Measurements from ENCODE around the gene MRPS31. TPM values are rescaled to one million over a fixed set of nuclear protein-coding genes. Genes with fewer than 3 reads are reported as not detected.
A peak's percentile ranks its signal among the peaks of the same experiment; 100 is the strongest.
"Not testable (repeated sequence)": the region's sequence is repeated elsewhere in the genome, so short reads cannot be mapped to it uniquely, and the experiment has no call there.

Gene MRPS31
- total RNA-seq, 1 experiment from 2014 or later, result 22.8 TPM

DNA sequence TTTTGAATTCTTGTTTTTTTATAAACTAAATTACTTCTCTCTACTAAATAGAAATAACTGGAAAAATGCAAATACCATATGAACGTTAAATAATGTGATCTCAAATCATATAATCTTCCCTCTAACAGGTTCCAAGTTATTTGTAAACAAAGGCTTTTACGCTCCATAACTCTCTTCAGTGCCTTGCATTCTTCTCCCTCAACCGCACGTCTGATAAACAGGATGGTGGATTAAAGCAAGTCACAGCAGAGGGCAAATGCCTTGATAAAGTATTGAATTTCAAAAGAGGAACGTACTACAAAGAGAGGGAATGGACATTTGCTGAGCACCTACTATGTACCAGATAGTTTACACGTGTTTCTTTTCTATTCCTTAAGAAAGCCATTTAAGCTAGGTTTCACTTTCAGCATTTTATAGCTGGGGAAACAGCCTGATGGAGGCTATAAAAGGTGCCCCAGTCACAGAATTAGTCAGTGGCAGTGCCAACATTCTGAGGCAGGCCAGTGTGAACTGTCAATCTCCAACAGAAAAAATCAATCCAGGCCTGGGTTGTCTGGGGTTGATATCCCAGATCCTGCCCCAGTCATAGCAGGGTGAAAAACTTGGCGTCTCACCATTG lies 15.8 kb downstream of the MRPS31 start:
- TF ChIP-seq ZNF274 (IDR thresholded peaks at IDR 0.05; ENCODE audit: low read depth, low read length) (no peak), POLR2A (IDR thresholded peaks at IDR 0.05; ENCODE audit: borderline replicate concordance, extremely low read depth, insufficient read depth, insufficient read length) (no peak), SIN3A (IDR thresholded peaks at IDR 0.05; ENCODE audit: low read depth) (no peak), CEBPB (IDR thresholded peaks at IDR 0.05; ENCODE audit: low read depth) (no peak)
- CTCF ChIA-PET, result no interaction called here
- RAD21 ChIA-PET (ENCODE audit: low non-redundant PET in 1 of 2, low total read pairs in 2 of 2, uncharacterized antibody in 2 of 2, unreplicated experiment in 2 of 2), result no interaction called here

DNA sequence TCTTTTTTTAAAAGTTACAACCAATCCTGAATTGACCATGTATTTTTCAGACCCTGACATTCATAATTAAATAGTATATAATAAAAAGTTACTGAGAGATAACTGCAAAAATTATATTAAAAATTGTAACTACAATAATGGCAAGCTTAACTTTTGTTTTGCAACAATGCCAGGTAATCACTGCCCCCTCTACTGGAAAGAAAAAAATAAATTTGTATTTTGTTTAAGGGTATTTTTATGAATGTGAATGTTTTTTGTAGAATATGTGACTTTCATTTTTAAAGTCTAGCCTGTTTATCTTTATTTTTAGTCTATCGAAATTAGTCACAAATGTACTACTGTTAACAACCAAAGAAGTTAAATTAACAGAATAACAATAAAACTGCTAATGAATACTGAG lies 21.7 kb downstream of the MRPS31 start:
- Histone ChIP-seq H3K4me2 (ENCODE audit: low read length) (no peak overlapping the region), H3K4me3 (replicated peaks in 1 of 2; ENCODE audit: low read depth in 1 of 2, low read length in 2 of 2) (no peak overlapping the region), H3K79me2 (ENCODE audit: insufficient read depth, low read length) (no peaks in the 10 kb centered on the region), H3K9me2 (ENCODE audit: insufficient read depth) (no peaks in the 10 kb centered on the region), H3K9ac (ENCODE audit: low read length) (no peak overlapping the region), H3K27me3 (ENCODE audit: insufficient read depth, low read length) (no peaks in the 10 kb centered on the region), H2AFZ (ENCODE audit: low read depth, low read length, poor library complexity, severe bottlenecking) (no peak overlapping the region), H4K20me1 (ENCODE audit: insufficient read depth) (no peaks in the 10 kb centered on the region), H3K4me1 (ENCODE audit: control insufficient read depth in 1 of 2, insufficient read depth in 2 of 2, low read length in 2 of 2) (no peaks in the 10 kb centered on the region), H3K36me3 (ENCODE audit: control insufficient read depth in 1 of 2, insufficient read depth in 2 of 2, low read length in 2 of 2) (peaks cover 0 to 10% of the 10 kb centered on the region in 2 experiments; a peak in 1 of 4 replicates), H3K27ac (ENCODE audit: low read depth, low read length) (no peak overlapping the region), H3K9me3 (ENCODE audit: control insufficient read depth in 1 of 2, insufficient read depth in 1 of 2, low read depth in 1 of 2, low read length in 2 of 2) (no peaks in the 10 kb centered on the region)
- ATAC-seq (no peak), DNase-seq (ENCODE audit: low read depth, low spot score) (no peak)
- POLR2A ChIA-PET, result no interaction called here
- intact Hi-C loops (cut with micrococcal nuclease), result no loop called here
- RAD21 ChIA-PET (ENCODE audit: low non-redundant PET in 1 of 2, low total read pairs in 2 of 2, uncharacterized antibody in 2 of 2, unreplicated experiment in 2 of 2), result no interaction called here
- no TSS peak for BruUV-seq (replicated peaks)
- CTCF ChIA-PET, result interaction anchor here (0.6 kb wide), 1 partner anchor 1561 kb away, joined by 3 read pairs; no protein-coding TSS in a partner anchor
- TF ChIP-seq, protein P1, sequence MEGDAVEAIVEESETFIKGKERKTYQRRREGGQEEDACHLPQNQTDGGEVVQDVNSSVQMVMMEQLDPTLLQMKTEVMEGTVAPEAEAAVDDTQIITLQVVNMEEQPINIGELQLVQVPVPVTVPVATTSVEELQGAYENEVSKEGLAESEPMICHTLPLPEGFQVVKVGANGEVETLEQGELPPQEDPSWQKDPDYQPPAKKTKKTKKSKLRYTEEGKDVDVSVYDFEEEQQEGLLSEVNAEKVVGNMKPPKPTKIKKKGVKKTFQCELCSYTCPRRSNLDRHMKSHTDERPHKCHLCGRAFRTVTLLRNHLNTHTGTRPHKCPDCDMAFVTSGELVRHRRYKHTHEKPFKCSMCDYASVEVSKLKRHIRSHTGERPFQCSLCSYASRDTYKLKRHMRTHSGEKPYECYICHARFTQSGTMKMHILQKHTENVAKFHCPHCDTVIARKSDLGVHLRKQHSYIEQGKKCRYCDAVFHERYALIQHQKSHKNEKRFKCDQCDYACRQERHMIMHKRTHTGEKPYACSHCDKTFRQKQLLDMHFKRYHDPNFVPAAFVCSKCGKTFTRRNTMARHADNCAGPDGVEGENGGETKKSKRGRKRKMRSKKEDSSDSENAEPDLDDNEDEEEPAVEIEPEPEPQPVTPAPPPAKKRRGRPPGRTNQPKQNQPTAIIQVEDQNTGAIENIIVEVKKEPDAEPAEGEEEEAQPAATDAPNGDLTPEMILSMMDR (IDR thresholded peaks at IDR 0.05 in 2 of 3, conservative IDR thresholded peaks at IDR 0.05 in 1 of 3; ENCODE audit: borderline replicate concordance in 1 of 3, insufficient read depth in 1 of 3, low read depth in 2 of 3, low read length in 2 of 3), result peak in 2 of 3 experiments; percentile 11 to 37; a peak in 3 of 6 replicates
- TF ChIP-seq SIN3A (IDR thresholded peaks at IDR 0.05; ENCODE audit: low read depth), result no peak

More for the DNA sequence above, 15.8 kb downstream of the MRPS31 start:
- H3K36me3 ChIP-seq (ENCODE audit: control insufficient read depth in 1 of 2, insufficient read depth in 2 of 2, low read length in 2 of 2), result peaks cover 18 to 25% of the 10 kb centered on the region in 2 experiments
- no peak for ATAC-seq
- intact Hi-C loops (cut with micrococcal nuclease), result no loop called here
- H3K27ac ChIP-seq (ENCODE audit: low read depth, low read length), result no peak overlapping the region
- no peak overlapping the region for H3K9ac ChIP-seq (ENCODE audit: low read length)
- BruUV-seq (replicated peaks), result no TSS peak
- no peak for DNase-seq (ENCODE audit: low read depth, low spot score)
- H4K20me1 ChIP-seq (ENCODE audit: insufficient read depth), result no peaks in the 10 kb centered on the region
- no peaks in the 10 kb centered on the region for H3K9me3 ChIP-seq (ENCODE audit: control insufficient read depth in 1 of 2, insufficient read depth in 1 of 2, low read depth in 1 of 2, low read length in 2 of 2)
- POLR2A ChIA-PET, result no interaction called here
- H3K4me3 ChIP-seq (replicated peaks in 1 of 2; ENCODE audit: low read depth in 1 of 2, low read length in 2 of 2), result no peak overlapping the region
- no peaks in the 10 kb centered on the region for H3K4me1 ChIP-seq (ENCODE audit: control insufficient read depth in 1 of 2, insufficient read depth in 2 of 2, low read length in 2 of 2)
- H3K79me2 ChIP-seq (ENCODE audit: insufficient read depth, low read length), result no peaks in the 10 kb centered on the region
- no peaks in the 10 kb centered on the region for H3K9me2 ChIP-seq (ENCODE audit: insufficient read depth)
- H2AFZ ChIP-seq (ENCODE audit: low read depth, low read length, poor library complexity, severe bottlenecking), result no peak overlapping the region
- H3K4me2 ChIP-seq (ENCODE audit: low read length), result no peak overlapping the region
- no peaks in the 10 kb centered on the region for H3K27me3 ChIP-seq (ENCODE audit: insufficient read depth, low read length)

DNA sequence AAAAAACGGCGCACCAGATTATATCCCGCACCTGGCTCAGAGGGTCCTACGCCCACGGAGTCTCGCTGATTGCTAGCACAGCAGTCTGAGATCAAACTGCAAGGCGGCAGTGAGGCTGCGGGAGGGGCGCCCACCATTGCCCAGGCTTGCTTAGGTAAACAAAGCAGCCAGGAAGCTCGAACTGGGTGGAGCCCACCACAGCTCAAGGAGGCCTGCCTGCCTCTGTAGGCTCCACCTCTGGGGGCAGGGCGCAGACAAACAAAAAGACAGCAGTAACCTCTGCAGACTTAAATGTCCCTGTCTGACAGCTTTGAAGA lies 35.8 kb downstream of the MRPS31 start:
- BruUV-seq (replicated peaks); H3K27me3 ChIP-seq (ENCODE audit: insufficient read depth, low read length); intact Hi-C loops (cut with micrococcal nuclease); H3K4me1 ChIP-seq (ENCODE audit: control insufficient read depth in 1 of 2, insufficient read depth in 2 of 2, low read length in 2 of 2); H4K20me1 ChIP-seq (ENCODE audit: insufficient read depth); H3K9me3 ChIP-seq (ENCODE audit: control insufficient read depth in 1 of 2, insufficient read depth in 1 of 2, low read depth in 1 of 2, low read length in 2 of 2); H2AFZ ChIP-seq (ENCODE audit: low read depth, low read length, poor library complexity, severe bottlenecking); H3K79me2 ChIP-seq (ENCODE audit: insufficient read depth, low read length); ATAC-seq; H3K27ac ChIP-seq (ENCODE audit: low read depth, low read length); H3K9me2 ChIP-seq (ENCODE audit: insufficient read depth); RAD21 ChIA-PET (ENCODE audit: low non-redundant PET in 1 of 2, low total read pairs in 2 of 2, uncharacterized antibody in 2 of 2, unreplicated experiment in 2 of 2); DNase-seq (ENCODE audit: low read depth, low spot score); H3K36me3 ChIP-seq (ENCODE audit: control insufficient read depth in 1 of 2, insufficient read depth in 2 of 2, low read length in 2 of 2); H3K9ac ChIP-seq (ENCODE audit: low read length); POLR2A ChIA-PET; CTCF ChIA-PET; H3K4me3 ChIP-seq (replicated peaks in 1 of 2; ENCODE audit: low read depth in 1 of 2, low read length in 2 of 2); H3K4me2 ChIP-seq (ENCODE audit: low read length): not testable (repeated sequence)
